Peyer's patch (tissue), 4 donors: Measurements from ENCODE around the gene ENC1.

Experiments
- CTCF ChIP-seq, 6 experiments: fragments of 450-650 bp in 4 of 6; fragments of 200-600 bp in 2 of 6; sonication (generic) in 1 of 6; IDR thresholded peaks; one replicate each; pipeline ENCODE4 v1.5.1; 2017 to 2019; ENCODE audit warnings: antibody characterized with exemption in 6 of 6, mild to moderate bottlenecking in 3 of 6, moderate library complexity in 1 of 6
- POLR2A ChIP-seq, 2 donors: fragments of 450-650 bp; IDR thresholded peaks; one replicate each; pipeline ENCODE4 v1.5.1; 2017; ENCODE audit warnings: antibody characterized with exemption in 2 of 2, mild to moderate bottlenecking in 2 of 2, moderate library complexity in 2 of 2

DNA sequence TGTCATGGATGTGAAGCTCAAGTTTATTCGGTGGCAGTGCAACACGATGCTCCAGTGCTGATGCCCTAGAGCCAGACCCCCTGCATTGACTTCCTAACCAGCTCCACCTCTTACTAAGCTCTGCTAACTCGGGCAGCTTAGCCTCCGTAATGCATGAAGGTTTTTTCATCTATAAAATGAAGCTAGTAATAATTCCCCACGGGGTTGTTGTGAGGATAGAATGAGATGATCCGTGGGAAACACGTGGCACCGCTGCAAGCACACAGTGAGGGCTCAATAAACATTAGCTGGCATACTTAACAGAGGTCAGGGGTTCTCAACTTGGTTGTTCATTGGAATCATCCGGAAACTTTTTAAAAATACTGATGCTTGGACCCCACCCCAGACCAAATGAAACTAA lies 6.8 kb downstream of the ENC1 start:
- TF ChIP-seq CTCF (IDR thresholded peaks at IDR 0.05) = no peak
- TF ChIP-seq POLR2A (IDR thresholded peaks at IDR 0.05) = no peak
